ENCODE measurements around the gene PPP3CA.

The PPP3CA gene

DNA sequence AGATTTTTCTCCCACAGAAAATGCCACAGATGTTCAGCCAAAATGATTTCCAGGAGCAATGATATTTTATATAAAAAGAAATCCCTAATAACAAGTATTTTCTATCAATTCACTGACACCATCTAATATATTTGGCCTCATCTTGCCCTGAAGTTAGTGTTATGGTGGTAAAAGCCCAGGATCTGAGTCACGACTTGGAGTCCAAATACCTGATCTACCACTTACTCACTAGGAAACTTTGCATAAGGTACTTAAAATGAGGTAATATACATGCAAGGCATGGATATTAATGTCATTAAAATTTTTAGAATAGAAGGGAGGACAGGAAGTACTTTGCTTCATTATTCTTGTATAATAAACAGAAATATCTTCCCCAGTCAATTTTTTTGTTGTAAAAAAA, 16.3 kb downstream of the PPP3CA start:
- no peak for DNase-seq (ENCODE audit: low read depth)

DNA sequence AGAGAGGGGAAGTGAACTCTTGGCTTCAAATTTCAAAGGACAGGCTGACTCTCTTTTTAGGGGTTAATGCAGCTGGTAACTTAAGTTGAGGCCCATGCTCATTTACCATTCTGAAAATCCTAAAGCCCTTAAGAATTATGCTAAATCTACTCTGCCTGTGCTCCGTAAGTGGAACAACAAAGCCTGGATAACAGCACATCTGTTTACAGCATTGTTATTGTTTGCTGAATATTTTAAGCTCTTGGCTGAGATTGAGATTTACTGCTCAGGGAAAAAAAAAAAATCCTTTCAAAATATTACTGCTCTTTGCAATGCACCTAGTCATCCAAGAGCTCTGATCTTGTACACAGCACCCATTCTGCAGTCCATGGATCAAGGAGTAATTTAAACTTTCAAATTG, 17.7 kb downstream of the PPP3CA start:
- DNase-seq (ENCODE audit: low read depth): no peak

DNA sequence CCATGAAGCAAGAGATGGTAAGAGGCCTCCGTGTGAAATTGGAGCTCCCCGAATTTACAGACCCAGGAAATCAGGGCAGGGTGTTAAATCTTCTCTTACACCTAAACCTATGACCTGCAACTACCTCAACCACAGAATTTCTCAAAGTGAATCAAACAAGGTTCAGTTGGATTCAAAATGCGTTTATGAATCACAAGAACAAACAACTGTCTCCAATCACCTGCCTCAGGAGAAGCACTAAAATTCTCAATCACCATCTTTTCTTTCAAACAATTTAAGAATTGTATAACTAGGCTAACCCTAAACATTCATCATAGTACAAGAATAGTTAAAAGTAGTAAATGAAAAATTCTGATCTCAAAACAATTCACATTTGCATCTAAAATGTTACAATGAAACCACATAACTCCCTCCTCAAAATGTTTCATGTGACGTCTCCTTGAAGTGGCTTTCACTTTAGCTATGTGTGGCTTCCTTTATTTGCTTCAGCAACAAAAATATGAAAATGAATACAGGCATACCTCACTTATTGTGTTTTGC, 19.2 kb downstream of the PPP3CA start:
- DNase-seq (ENCODE audit: low read depth): no peak

GRCh38 chr4:101326576-101326975, 20.8 kb downstream of the PPP3CA start:
- no peak for DNase-seq (ENCODE audit: low read depth)

DNA sequence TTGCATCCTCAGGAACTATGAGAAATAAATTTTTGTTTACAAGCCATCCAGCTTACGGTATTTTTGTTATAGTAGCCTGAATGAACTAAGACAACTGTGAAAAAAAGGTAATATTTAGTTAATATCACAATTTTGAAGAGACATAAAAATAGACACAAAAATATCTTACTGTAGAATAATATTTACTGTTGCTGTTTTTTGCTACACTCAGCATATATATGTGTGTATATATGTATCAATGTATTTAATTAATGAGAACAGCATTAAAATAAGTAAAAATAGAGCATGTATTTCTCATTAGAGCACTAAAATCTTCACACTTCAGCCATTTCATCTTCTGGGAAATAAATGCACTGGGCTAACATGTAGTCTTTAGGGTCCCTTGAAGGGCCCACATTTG, 24.6 kb downstream of the PPP3CA start:
- no peak for DNase-seq (ENCODE audit: low read depth)

GRCh38 chr4:101321481-101322042, 25.8 kb downstream of the PPP3CA start:
- no peak for DNase-seq (ENCODE audit: low read depth)

DNA sequence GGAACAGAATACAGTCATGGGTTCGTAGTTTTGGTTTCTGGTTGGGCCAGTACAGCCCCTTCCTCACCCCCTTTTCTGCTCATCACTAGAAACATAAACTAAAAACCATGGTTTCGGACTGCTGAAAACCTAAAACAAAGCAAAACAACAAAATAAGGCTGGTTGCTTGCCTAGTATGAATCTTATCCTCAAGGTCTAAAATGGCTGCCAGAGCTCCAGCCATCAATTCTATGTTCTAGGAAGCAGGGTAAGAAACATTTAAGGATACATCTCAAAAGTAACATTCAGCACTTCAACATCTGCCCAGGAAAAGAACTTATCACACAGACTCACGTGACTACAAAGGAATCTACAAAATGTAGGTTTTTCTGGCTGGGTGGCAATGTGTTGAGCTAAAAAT, 31.5 kb downstream of the PPP3CA start:
- DNase-seq (ENCODE audit: low read depth): no peak

- DNase-seq (ENCODE audit: low read depth): no peak
Observed at GRCh38 chr4:101315041-101315440, 32.3 kb downstream of the PPP3CA start.

DNA sequence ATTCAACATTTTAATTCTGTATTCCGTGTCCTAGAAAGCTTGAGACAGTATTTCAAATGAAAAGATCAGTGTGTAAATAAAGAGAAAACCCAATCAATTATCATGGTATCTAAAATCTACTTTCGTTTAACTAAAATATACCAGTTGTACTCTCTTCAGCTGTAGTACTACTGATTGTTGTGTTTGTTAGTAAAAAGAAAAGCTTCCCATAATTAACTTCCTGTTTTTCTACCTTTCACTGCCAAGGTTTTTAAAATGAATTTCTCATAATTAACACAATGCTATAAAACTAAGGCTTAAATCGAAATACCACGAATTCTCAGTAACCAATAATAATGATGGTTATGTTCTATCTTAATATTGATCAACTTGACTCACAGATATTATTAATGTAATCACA, 37.4 kb downstream of the PPP3CA start:
- DNase-seq (ENCODE audit: low read depth): no peak

GRCh38 chr4:101307899-101308298, 39.4 kb downstream of the PPP3CA start:
- DNase-seq (ENCODE audit: low read depth): no peak

- DNase-seq (ENCODE audit: low read depth): no peak
Observed at GRCh38 chr4:101306764-101307615, 40.3 kb downstream of the PPP3CA start.

- no peak for DNase-seq (ENCODE audit: low read depth)
Observed at GRCh38 chr4:101306225-101306624, 41.1 kb downstream of the PPP3CA start.

- no peak for DNase-seq (ENCODE audit: low read depth)
Observed at GRCh38 chr4:101304916-101305315, 42.4 kb downstream of the PPP3CA start.

DNA sequence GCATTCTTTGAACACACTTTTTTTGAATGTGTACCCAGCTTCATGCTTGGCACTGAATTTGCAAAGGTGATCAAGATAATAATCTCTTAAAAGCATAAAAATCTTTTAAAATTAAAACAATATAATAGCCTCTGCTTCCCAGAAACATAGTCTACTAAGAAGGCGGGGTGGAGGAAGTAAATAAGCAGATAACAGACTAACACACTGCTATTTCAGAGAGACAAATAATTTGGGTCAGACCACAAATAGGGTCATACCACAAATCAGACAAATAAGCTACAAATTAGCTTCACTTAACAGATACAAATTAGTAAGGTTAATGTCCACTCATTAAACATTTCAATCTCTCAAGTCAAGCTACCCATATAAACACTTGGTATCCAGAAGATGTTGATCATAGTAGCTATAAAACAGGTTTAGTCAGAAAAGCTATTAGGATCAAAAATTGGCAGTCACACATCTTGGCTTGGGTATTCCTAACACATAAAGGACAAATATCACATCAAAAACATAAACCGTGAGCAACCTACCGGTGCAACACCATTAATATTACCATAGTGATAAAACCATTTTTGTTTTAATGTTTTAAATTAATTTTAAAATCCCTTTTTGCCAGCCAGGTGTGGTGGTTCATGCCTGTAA, 47.3 kb downstream of the PPP3CA start:
- no peak for DNase-seq (ENCODE audit: low read depth)

DNA sequence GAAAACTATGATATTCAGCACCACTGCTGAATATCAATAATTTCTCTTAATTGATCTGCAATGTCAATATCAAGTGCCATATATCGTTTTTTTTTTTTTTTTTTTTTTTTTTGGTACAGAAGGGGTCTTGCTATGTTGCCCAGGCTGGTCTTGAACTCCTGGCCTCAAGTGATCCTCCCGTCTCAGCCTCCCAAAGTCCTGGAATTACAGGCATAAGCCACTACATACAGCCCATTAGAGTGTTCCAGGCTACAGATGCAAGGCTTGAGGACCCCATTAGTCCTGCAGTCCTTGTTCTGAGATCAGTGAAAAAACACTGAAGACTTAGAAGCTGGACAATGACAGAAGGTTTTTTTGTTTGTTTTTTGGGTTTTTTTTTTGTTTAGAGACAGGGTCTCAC, 48.3 kb downstream of the PPP3CA start:
- DNase-seq (ENCODE audit: low read depth): no peak

GRCh38 chr4:101295691-101296090, 51.6 kb downstream of the PPP3CA start:
- no peak for DNase-seq (ENCODE audit: low read depth)

- DNase-seq (ENCODE audit: low read depth): no peak
Observed at GRCh38 chr4:101294597-101294996, 52.7 kb downstream of the PPP3CA start.

DNA sequence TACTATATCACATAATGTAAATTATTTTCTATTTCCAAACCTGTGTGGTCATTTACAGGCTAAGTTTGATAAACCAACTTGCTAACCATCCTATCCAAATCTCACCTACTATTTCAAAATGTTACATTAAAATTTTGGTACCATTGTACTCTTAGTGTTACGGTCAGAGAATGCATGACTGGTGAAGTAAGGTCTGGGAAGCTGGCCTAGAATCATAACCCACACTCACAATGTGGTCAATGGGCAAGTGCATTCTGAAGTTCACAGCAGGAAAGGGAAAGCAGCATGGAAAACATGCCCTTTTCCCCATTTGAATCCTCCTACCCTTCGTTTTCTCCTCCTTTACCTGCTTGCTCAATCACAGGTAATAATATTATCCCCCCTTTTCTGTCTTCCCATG, 54.4 kb downstream of the PPP3CA start:
- DNase-seq (ENCODE audit: low read depth): no peak

GRCh38 chr4:101292214-101292613, 55.1 kb downstream of the PPP3CA start:
- DNase-seq (ENCODE audit: low read depth): no peak

- no peak for DNase-seq (ENCODE audit: low read depth)
Observed at GRCh38 chr4:101291198-101291597, 56.1 kb downstream of the PPP3CA start.

- no peak for DNase-seq (ENCODE audit: low read depth)
Observed at GRCh38 chr4:101290654-101291053, 56.7 kb downstream of the PPP3CA start.

- no peak for DNase-seq (ENCODE audit: low read depth)
Observed at GRCh38 chr4:101289306-101289705, 58.0 kb downstream of the PPP3CA start.

All from stimulated activated CD8-positive, alpha-beta memory T cell treated with anti-CD3 and anti-CD28 coated beads, Interleukin-15, amount 100 ng/mL, for 1 hour (primary cell).